WTC11 (cell line): ENCODE results near the gene CCDC182.

Experiments used
- CTCF ChIP-seq: fragments of 200-600 bp; IDR thresholded peaks from 2 replicates; pipeline ENCODE4 v1.8.0; 2022; ENCODE audit warnings: antibody characterized with exemption
- ESRRA ChIP-seq: sonication (generic); formaldehyde crosslinking; IDR thresholded peaks from 2 replicates; pipeline ENCODE4 v1.8.1; 2022; ENCODE audit warnings: mild to moderate bottlenecking, missing genetic modification reagents, borderline replicate concordance
- FOXK1 ChIP-seq: sonication (generic); formaldehyde crosslinking; IDR thresholded peaks from 2 replicates; pipeline ENCODE4 v1.8.0; 2022; ENCODE audit warnings: mild to moderate bottlenecking, moderate library complexity, missing genetic modification reagents
- NFE2L1 ChIP-seq: sonication (generic); formaldehyde crosslinking; IDR thresholded peaks from 2 replicates; pipeline ENCODE4 v1.8.1; 2023; ENCODE audit warnings: missing genetic modification reagents
- SP1 ChIP-seq: sonication (generic); formaldehyde crosslinking; conservative IDR thresholded peaks from 2 replicates; pipeline ENCODE4 v1.8.1; 2022; ENCODE audit warnings: missing genetic modification reagents
- ZNF121 ChIP-seq: sonication (generic); formaldehyde crosslinking; IDR thresholded peaks from 2 replicates; pipeline ENCODE4 v1.8.0; 2023; ENCODE audit warnings: missing genetic modification reagents
- ZNF138 ChIP-seq: sonication (generic); formaldehyde crosslinking; conservative IDR thresholded peaks from 2 replicates; pipeline ENCODE4 v1.8.1; 2022; ENCODE audit warnings: mild to moderate bottlenecking, moderate library complexity, missing genetic modification reagents
- ZNF396 ChIP-seq: fragments of 250-450 bp; sonication (Bioruptor Pico); IDR thresholded peaks from 2 replicates; pipeline ENCODE4 v1.8.0; 2021; ENCODE audit warnings: mild to moderate bottlenecking, moderate library complexity, borderline replicate concordance

GRCh38 chr17:57724026-57724728, 20.9 kb downstream of the CCDC182 start:
- TF ChIP-seq ZNF121 (CRISPR knock-in tag) (no peak), SP1 (no peak), CTCF (no peak), ZNF396 (CRISPR knock-in tag) (no peak), FOXK1 (CRISPR knock-in tag) (no peak), NFE2L1 (CRISPR knock-in tag) (no peak), ZNF138 (no peak), ESRRA (no peak)
